GM13976 (cell line): ENCODE measurements around the gene KIFAP3.

ENCODE experiments used
- DNase-seq: peaks from one replicate; pipeline ENCODE4 v3.0.0; 2012; ENCODE audit warnings: low spot score
- in situ Hi-C: fragments of 300-500 bp; cut with MboI; formaldehyde crosslinking; loops from one replicate; pipeline ENCODE4 v1.12.0; 2022; ENCODE audit warnings: low sequenced_read_pairs, mixed read lengths, inconsistent platforms; ENCODE audit not compliant: unreplicated experiment
- TF ChIP-seq, protein P1 (sequence below): IDR thresholded peaks from 2 replicates; pipeline ENCODE4 v1.5.1; 2012; ENCODE audit warnings: borderline replicate concordance, mild to moderate bottlenecking; ENCODE audit not compliant: insufficient read depth; ENCODE audit errors: extremely low read depth, missing control alignments, control extremely low read depth

KIFAP3 gene

DNA sequence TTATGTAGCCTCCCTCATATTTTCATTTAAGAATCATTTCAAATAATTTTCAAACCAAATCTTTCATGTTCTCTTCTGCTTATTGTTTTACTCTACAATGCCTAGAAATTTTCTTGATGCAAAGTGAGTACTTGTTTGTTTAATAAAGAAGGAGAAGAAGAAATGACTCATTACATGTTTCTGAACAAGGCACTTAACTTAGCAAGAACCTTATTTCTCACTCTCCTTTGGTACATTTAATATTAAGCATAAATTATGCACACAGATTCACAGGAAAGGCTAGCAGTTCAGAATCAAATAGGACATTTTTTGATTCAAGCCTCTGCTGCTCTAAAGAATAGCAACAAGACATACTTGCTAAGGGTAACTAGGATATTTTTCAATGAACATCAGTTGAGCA, 189.9 kb downstream of the KIFAP3 start:
- in situ Hi-C loops = no loop called here
- TF ChIP-seq, protein P1, sequence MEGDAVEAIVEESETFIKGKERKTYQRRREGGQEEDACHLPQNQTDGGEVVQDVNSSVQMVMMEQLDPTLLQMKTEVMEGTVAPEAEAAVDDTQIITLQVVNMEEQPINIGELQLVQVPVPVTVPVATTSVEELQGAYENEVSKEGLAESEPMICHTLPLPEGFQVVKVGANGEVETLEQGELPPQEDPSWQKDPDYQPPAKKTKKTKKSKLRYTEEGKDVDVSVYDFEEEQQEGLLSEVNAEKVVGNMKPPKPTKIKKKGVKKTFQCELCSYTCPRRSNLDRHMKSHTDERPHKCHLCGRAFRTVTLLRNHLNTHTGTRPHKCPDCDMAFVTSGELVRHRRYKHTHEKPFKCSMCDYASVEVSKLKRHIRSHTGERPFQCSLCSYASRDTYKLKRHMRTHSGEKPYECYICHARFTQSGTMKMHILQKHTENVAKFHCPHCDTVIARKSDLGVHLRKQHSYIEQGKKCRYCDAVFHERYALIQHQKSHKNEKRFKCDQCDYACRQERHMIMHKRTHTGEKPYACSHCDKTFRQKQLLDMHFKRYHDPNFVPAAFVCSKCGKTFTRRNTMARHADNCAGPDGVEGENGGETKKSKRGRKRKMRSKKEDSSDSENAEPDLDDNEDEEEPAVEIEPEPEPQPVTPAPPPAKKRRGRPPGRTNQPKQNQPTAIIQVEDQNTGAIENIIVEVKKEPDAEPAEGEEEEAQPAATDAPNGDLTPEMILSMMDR = no peak
- DNase-seq = no peak

- TF ChIP-seq, protein P1 = no peak
- no peak for DNase-seq
- in situ Hi-C loops = no loop called here
Measured at GRCh38 chr1:169882039-169882511, 192.4 kb downstream of the KIFAP3 start.

- DNase-seq = no peak
- in situ Hi-C loops = no loop called here
- TF ChIP-seq, protein P1 = no peak
Measured at GRCh38 chr1:169879034-169879840, 195.3 kb downstream of the KIFAP3 start.

DNA sequence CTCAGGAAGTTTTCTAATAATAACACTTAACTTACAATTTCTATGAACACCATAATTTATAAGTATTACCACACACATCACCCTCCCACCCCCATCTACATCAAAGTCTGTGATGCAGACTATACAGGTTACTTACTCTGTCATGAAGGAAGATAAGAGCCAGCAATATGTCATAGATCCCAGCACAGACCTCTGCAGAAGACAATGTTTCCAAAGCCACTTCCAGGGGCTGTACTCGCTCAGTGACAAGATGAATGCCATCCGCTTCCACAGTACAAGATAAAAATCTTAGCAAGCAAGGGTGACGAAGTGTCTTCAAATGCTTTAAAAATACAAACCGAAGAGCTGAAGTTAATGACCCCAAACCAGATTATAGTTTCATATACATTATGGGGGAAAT, 196.0 kb downstream of the KIFAP3 start:
- TF ChIP-seq, protein P1 = no peak
- in situ Hi-C loops = no loop called here
- DNase-seq = no peak

- DNase-seq = no peak
- TF ChIP-seq, protein P1 = no peak
- in situ Hi-C loops = no loop called here
Measured at GRCh38 chr1:169877800-169878491, 196.5 kb downstream of the KIFAP3 start.

DNA sequence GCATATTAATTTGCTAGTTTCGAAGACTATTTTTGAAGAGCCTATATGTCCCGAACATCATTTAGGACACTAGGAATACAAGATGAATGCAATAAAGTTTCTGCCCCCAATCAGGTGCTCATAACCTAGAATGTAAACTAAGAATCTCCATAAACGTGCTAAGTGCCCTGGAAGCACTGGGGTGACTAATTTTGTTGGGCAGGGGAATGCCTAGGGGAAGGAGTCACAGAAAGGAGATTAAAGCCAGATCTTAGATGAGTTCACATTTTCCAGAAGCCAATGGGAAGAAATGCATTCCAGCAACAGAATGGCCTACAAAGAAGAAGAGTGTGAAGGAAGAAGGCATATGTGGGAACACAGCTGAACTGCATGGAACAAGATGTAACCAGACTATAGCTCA, 200.3 kb downstream of the KIFAP3 start:
- TF ChIP-seq, protein P1 = no peak
- in situ Hi-C loops = no loop called here
- no peak for DNase-seq
